HEK293 (cell line): ENCODE results near the gene PYROXD2.

ENCODE experiments used
- CTCF ChIP-seq: fragments of 450-650 bp; formaldehyde crosslinking; IDR thresholded peaks from 2 replicates; pipeline ENCODE4 v1.5.1; 2016; ENCODE audit warnings: missing biosample characterization, missing genetic modification characterization
- PRDM1 ChIP-seq: fragments of 450-650 bp; formaldehyde crosslinking; IDR thresholded peaks from 2 replicates; pipeline ENCODE4; 2016; ENCODE audit warnings: missing biosample characterization, missing genetic modification characterization
- SETDB1 ChIP-seq: IDR thresholded peaks from one replicate; pipeline ENCODE4 v1.6.1; 2017; ENCODE audit warnings: mild to moderate bottlenecking, low read length, moderate library complexity, mixed read lengths; ENCODE audit not compliant: insufficient read length
- YY1 ChIP-seq: fragments of 450-650 bp; formaldehyde crosslinking; IDR thresholded peaks from 2 replicates; pipeline ENCODE4 v1.5.1; 2018; ENCODE audit warnings: missing biosample characterization, missing genetic modification characterization
- ZNF146 ChIP-seq: fragments of 450-650 bp; formaldehyde crosslinking; IDR thresholded peaks from 2 replicates; pipeline ENCODE4 v1.5.1; 2016; ENCODE audit warnings: missing biosample characterization, missing genetic modification characterization
- ZNF335 ChIP-seq: fragments of 450-650 bp; formaldehyde crosslinking; conservative IDR thresholded peaks from 2 replicates; pipeline ENCODE4 v1.5.1; 2016; ENCODE audit warnings: missing biosample characterization, missing genetic modification characterization
- ZNF645 ChIP-seq: fragments of 450-650 bp; formaldehyde crosslinking; IDR thresholded peaks from 2 replicates; pipeline ENCODE4; 2016; ENCODE audit warnings: missing biosample characterization, missing genetic modification characterization
- ZSCAN23 ChIP-seq: fragments of 450-650 bp; formaldehyde crosslinking; IDR thresholded peaks from 2 replicates; pipeline ENCODE4 v1.5.1; 2016; ENCODE audit warnings: missing biosample characterization, missing genetic modification characterization

GRCh38 chr10:98365406-98366061, 49.4 kb downstream of the PYROXD2 start:
- TF ChIP-seq CTCF (tag by site-specific recombination) (no peak), ZSCAN23 (tag by site-specific recombination) (no peak), ZNF645 (tag by site-specific recombination) (no peak), SETDB1 (no peak), YY1 (tag by site-specific recombination) (no peak), PRDM1 (tag by site-specific recombination) (no peak), ZNF146 (no peak), ZNF335 (tag by site-specific recombination) (no peak)
